ENCODE data around the gene BUD13.

DNA sequence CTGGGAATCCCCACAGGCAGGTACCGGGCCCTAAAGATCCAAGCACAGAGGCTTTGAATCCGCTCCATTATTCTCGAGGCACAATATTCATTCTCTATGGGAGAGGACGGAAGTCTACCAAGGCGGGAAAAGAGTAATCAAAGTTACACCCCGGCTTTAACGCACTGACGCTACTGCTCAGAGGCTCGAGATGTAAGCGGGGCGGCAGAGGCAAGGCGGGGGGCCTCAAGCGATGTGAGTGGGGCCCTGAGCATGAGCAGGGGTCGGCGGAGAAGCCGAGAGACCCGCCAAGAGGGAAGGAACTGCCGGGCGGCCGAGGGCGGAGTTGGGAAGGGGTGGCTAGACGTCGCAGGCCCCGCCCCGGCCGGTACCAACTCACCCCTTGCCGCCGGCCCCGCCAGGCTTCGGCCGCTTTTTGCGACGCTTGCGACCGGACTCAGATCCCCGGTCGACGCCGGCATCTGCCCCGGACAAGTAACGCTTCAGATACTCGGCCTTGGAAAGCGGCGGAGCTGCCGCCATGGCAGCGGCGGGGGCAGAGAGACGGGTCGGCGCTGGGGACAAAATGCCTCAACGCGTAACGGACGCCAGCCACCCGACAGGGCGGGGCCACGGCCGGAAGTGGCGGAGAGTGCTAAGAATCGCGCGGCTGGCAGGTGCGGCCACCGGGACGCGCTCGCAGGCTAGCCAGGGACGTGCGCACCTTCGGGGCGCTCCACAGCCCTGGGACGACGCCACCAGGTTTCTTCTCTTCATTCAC lies at the start of gene BUD13:
- TF ChIP-seq, protein P1, sequence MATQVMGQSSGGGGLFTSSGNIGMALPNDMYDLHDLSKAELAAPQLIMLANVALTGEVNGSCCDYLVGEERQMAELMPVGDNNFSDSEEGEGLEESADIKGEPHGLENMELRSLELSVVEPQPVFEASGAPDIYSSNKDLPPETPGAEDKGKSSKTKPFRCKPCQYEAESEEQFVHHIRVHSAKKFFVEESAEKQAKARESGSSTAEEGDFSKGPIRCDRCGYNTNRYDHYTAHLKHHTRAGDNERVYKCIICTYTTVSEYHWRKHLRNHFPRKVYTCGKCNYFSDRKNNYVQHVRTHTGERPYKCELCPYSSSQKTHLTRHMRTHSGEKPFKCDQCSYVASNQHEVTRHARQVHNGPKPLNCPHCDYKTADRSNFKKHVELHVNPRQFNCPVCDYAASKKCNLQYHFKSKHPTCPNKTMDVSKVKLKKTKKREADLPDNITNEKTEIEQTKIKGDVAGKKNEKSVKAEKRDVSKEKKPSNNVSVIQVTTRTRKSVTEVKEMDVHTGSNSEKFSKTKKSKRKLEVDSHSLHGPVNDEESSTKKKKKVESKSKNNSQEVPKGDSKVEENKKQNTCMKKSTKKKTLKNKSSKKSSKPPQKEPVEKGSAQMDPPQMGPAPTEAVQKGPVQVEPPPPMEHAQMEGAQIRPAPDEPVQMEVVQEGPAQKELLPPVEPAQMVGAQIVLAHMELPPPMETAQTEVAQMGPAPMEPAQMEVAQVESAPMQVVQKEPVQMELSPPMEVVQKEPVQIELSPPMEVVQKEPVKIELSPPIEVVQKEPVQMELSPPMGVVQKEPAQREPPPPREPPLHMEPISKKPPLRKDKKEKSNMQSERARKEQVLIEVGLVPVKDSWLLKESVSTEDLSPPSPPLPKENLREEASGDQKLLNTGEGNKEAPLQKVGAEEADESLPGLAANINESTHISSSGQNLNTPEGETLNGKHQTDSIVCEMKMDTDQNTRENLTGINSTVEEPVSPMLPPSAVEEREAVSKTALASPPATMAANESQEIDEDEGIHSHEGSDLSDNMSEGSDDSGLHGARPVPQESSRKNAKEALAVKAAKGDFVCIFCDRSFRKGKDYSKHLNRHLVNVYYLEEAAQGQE (IDR thresholded peaks at IDR 0.05; ENCODE audit: insufficient read depth in 1 of 2, low read depth in 2 of 2, low read length in 1 of 2), result peak in 1 of 2 experiments; percentile 79; a peak in 2 of 4 replicates
- TF ChIP-seq CTCF (IDR thresholded peaks at IDR 0.05), result no peak
